GM12872 (cell line): ENCODE data around the gene NAB2.
A peak's percentile ranks its signal among the peaks of the same experiment; 100 is the strongest.

ENCODE experiments used
- CTCF ChIP-seq: IDR thresholded peaks from 3 replicates; pipeline ENCODE4 v1.5.1; 2011; ENCODE audit warnings: low read depth, mild to moderate bottlenecking, low read length, moderate library complexity; ENCODE audit not compliant: insufficient read depth

Gene NAB2

GRCh38 chr12:57099047-57099714 is 10.3 kb downstream of the NAB2 start:
- no peak for TF ChIP-seq CTCF

DNA sequence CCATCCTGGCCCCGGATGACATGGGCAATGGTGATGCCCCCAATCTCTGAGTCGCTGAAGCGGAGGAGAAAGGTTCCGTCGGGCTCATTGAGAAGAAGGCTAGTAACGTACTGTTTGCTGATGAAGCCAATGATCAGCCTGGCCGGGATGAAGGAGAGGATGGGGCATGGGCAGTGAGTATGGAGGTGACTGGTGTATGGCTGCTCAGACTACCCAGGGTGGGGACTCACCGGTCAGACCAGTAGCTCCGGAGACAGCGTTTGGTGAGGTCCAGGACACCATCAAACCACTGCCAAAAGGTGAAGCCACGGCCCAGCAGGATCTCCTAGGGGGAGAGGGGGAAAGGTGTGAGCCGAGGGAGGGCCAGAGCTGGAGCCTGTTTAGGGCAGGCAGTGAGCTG is 10.9 kb downstream of the NAB2 start:
- no peak for TF ChIP-seq CTCF

GRCh38 chr12:57101892-57102695 is 13.2 kb downstream of the NAB2 start:
- 0 out of 3 replicates have a peak, but pooled peaks have one; percentile 4 for TF ChIP-seq CTCF

DNA sequence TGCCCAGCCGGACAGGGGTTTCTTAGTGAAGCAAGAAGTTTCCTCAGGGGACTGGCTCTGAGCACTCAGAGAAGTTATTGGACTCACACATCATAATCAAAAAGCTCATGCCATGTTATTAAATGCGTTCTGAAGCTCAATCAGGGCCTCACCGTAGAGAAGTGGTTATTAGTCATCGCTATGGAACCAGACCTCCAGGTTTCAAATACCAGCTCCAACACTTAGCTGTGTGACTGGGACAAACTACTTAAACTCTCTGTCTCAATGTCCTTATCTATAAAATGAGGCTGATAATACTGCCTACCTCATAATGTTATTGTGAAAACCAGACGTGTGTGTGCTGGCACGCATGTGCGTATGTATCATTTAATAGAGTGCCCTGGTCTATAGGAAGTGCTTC is 14.9 kb downstream of the NAB2 start:
- TF ChIP-seq CTCF: no peak

GRCh38 chr12:57104292-57104910 is 15.5 kb downstream of the NAB2 start:
- no peak for TF ChIP-seq CTCF

DNA sequence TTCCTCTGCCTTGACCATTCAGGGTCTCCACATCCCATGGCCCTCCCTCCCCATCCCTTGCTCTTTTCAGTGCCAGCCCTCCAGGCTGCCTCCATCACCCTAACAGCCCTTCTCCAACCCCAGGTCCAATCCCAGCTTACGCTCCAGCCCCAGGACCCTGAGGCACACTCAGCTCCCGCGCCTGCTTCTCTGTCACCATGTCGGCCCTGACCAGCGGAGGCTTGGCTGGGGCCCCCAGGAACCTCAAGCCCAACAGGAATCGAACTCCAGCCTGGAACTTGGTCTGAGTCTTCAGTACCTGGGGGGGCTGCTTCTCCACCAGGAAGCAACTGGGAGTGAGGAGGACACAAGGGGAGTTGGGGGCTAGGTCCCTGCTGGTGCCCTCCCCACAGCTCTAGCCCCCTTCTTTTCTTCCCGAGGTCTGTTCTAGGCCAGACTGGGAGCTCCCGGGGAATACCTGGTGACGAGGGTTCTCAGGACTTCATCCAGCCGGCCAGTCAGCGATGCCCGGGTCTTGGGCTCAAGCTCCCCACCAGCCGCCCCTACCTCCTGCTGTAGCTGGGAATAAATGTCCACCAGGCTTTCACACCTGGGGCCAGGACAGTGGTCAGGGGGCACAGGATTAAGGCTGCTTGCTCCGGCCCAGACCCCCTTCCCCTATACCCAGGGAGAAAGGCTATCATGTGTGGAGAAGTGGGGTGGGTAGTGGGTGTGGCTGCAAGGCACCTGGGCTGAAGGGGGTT is 16.3 kb downstream of the NAB2 start:
- no peak for TF ChIP-seq CTCF

- no peak for TF ChIP-seq CTCF
Observed at GRCh38 chr12:57106021-57106708, 17.3 kb downstream of the NAB2 start.
